G401 (cell line): Measurements from ENCODE around the gene MS4A14. TPM values are rescaled to one million over a fixed set of nuclear protein-coding genes. Genes with fewer than 3 reads are reported as not detected.
"Not testable (repeated sequence)": the region's sequence is repeated elsewhere in the genome, so short reads cannot be mapped to it uniquely, and the experiment has no call there.

ENCODE experiments used
- DNase-seq: peaks from one replicate; pipeline ENCODE4 v3.0.0-alpha.2; 2015; ENCODE audit warnings: low spot score
- in situ Hi-C: cut with HindIII; loops from 2 replicates; pipeline ENCODE4 v1.10.0; 2016; ENCODE audit warnings: low sequenced_read_pairs, mixed read lengths
- total RNA-seq: library from RNA; depleted of rRNA; stranded (reverse); fragments of >200 nt; shearing (Covaris generic); gene quantifications from 2 replicates; pipeline ENCODE4 v1.2.3, GENCODE V29; 2014; rRNA removed

MS4A14 gene, protein sequence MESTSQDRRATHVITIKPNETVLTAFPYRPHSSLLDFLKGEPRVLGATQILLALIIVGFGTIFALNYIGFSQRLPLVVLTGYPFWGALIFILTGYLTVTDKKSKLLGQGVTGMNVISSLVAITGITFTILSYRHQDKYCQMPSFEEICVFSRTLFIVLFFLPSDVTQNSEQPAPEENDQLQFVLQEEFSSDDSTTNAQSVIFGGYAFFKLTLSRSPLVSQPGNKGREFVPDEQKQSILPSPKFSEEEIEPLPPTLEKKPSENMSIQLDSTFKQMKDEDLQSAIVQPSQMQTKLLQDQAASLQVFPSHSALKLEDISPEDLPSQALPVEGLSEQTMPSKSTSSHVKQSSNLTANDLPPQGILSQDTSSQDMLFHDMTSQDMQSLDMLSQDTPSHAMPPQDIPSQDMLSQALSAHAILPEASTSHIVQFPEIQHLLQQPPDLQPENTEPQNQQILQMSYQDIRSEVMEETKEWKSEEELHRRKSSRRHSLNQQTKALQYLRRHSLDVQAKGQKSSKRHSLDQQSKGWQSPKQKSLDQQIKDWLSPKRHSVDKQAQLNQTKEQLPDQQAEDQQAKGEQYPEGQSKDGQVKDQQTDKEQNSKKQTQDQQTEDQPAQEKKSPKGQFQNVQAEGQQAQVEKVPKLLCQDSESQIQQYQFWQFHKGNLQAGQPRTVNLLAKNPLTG
- total RNA-seq: not detected in 2 replicates

DNA sequence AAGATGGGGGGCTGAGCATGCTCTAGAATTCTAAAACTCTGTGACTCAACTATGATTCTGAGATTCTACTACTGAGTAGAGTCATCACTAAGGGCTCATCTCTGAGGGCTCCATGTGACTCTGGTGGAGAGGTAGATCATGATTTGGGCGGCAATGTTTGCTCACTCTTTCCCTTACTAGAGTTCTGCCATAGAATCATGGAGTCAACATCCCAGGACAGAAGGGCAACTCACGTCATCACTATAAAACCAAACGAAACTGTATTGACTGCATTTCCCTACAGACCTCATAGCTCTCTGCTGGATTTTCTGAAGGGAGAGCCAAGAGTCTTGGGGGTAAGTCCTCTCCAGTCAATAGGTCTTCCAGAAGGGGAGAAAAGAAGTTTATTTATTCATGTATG, at the start of gene MS4A14:
MS4A14 (plus strand) TSS at position 78 of the 400 bp plus-strand sequence; CDS start at position 198, 120 bp downstream.
- in situ Hi-C loops: no loop called here
- no peak for DNase-seq

DNA sequence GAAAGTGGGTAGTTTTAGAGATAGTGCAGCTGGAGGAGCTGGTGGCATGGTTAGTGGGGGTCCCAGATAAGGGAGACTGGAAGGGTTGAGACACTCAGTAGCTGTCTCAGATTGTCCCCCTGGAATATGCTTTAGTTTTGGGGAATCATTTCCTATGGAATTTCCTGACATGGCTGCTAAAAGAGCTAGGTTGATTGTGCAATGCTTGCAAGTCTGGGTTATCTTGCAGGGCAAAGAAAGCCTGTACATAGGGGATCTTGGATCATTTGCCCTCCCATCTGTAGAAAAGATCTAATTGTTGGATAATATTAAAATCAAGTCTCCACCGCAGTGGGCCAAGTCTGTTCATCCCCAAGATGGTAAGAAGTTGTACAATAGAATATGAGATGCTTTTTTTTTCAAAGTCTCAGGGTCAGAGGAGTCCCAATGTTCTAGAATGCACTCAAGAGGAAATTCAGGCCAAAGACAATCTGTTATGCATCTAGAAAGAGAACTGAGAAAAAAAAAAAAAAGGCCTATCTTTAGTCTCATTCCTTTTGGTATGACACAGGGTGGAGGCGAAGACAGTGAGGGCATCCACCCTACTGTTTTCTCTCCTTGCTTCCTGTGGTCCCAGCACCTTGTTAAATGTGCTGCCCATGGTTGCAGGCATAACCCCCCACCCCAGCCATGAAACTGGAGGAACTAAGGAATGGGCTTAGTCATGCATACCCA, 49.0 kb upstream of the MS4A14 start:
- in situ Hi-C loops: no loop called here

DNA sequence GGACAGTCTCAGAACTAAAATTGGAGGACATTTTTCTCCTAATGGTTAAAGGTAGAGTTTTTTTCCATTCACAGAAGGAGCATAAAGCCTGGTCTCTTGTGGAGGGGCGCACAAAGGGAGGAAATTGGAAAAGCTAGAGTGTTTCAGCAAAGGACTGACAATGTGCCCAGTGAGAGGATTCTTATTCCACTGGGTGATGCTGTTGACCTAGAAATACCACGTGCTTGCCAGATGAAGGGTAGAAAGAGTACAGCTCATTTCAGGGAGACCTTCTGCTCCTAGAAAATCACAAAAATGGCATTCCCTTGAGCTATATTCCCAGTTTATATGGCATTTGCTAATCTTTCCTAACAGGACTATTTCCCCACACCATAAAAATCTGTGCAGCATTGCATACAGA, 48.1 kb upstream of the MS4A14 start:
- in situ Hi-C loops: no loop called here
- DNase-seq: peak; percentile 42

More for the DNA sequence above, 49.0 kb upstream of the MS4A14 start:
- DNase-seq: no peak

DNA sequence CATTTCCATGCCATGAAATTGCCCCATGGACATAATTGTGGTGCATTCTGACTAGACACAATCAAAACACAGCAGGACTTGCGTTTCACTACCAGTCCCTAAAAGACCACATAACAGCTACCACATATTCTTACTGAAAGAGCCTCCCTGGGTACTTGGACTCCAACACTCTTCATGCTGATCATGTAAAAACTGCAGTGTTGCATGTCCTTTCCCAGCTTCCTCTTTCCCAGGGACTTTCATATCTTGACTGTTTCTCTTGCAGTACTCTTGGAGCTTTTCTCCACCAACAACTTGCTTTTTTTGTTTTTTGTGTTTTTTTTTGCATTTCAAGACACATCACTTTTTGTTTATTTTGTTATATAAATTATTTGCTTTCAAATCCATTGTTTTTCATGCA, 46.3 kb upstream of the MS4A14 start:
- no peak for DNase-seq
- in situ Hi-C loops: no loop called here

DNA sequence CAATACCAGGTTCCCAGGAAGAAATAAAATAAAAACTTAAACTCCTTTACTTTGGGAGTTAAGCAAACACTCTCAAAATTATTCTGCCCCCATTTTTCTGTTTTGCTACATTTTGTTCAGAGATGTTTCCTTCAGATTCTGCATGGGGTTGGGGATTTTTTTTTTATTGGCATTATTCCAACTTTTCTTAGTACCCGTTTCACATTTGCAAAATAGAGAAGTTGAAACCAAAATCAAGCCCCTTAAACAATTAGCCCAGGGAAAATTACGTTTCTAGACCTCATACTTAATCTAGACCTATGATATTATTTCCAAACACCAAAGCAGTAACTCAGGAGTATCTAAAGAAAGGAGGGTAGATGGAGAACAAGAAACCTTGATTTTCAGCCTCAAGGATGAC, 38.5 kb upstream of the MS4A14 start:
- in situ Hi-C loops: no loop called here
- DNase-seq: no peak

DNA sequence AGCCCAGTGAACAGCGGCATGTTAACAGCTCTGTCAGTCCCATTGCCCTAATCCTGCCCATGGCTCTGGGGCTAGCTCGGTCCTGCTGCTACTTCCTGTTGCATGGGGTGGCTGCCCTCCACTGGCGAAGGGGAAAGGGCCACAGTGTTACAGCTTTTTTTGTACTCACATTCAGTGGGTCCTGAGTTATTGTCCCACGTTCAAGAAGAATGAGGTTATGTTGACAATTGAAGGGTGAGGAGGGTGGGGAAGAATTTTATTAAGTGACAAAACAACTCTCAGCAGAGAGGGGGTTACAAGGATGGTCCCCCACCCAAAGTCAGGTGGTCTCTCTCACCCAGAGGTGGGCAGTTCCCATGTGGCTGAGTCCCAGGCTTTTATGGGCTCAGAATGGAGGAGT, 35.6 kb upstream of the MS4A14 start:
- in situ Hi-C loops: no loop called here
- DNase-seq: no peak

DNA sequence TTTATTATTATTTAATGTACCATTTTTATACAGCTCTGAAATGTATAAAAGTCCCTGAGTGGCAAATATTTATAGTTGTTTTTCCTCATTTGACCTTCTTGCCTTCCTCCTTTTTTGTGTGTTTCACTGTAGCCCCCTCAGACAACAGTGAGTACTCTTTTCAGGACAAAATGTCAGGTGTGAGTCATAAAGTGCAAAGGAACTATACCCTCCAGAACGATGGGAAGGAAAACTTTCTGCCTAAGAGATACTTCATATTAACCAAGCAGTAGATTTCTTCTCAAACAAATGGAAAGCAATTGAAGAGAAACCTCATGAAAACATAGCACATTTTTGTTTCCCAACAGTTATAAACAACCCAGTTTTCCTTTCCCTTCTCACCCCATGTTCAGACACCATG, 34.0 kb upstream of the MS4A14 start:
- in situ Hi-C loops: no loop called here
- DNase-seq: no peak

DNA sequence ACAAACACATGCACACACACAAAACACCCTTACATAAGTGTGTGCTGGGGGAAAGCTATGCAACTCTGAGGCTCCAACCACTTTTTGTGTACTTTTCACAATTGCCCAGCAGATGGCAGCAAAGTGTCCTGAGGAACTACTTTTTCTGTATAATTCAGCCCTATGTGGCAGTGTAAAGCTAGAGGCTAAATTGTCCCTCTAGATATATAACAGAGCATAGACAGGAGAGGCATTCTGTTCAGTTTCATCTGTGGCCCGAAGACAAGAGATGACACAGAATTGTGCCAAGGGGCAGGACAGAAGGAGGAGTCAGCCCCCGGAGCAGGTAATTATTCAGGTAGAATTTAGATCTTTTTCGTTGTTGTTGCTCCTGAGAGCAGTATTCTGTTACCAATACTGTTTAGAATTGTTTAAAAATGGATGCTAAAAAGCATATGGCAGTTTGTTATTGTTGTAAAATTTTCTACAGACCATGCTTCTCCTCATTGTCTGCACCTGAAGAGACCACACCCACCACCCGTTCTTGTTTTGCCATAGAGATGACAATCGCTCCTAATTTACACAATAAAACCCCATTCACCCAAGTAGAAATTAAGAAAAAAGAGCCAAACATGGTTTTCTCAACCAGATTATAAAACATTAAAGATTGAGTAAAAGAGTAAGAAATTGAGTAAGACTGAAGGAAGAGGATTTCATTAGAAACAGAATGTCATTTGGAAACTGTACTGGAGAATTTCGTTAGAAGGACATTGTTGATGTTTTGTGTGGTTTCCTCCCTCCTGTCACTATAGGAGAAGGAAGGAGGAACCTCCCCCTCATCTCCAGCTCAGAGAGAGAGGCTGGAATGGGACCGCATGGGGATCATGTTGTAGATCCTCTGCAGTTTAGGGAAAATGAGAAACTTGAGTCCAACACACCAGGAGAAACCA, 32.5 kb upstream of the MS4A14 start:
- peak; percentile 59 for DNase-seq
- in situ Hi-C loops: no loop called here

DNA sequence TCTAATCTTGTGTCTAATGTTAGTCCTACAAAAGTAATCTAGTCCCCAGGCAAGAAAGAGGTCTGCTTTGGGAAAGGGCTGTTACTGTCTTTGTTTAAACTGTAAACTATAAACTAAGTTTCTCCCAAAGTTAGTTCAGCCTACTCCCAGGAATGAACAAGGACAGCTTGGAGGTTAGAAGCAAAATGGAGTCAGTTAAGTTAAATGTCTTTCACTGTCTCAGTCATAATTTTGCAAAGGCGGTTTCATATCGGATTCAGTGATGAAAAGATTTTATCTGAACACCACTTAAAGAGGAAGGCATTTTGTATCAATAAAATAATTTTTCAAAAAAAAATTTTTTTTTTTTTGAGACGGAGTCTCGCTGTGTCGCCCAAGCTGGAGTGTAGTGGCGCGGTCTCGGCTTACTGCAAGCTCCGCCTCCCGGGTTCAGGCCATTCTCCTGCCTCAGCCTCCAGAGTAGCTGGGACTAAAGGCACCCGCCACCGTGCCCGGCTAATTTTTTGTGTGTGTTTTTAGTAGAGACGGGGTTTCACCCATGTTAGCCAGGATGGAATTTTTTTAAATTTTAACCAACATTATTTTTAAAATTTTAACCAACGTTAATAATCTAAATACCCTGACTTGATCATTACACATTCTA, 29.9 kb upstream of the MS4A14 start:
- DNase-seq, in situ Hi-C loops: not testable (repeated sequence)

DNA sequence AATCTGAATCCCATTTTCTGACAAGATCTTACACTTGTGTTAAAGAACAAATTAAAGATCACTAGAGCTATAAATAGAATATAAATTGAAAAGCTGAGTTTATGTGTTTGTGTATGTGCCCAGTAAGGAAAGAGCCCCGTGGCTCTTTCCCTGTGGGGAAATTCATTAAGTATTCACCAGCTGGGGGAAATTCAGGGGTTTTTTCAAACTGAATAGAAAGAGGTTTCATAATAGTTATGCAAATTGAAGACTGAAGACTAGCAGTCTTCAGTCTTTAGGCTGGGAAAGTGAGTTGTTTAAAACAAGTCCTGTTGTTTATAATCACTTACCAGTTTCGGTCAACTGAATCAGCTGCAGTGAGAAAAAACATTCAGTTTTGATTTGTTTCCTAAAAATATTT, 29.2 kb upstream of the MS4A14 start:
- DNase-seq: no peak
- in situ Hi-C loops: no loop called here

DNA sequence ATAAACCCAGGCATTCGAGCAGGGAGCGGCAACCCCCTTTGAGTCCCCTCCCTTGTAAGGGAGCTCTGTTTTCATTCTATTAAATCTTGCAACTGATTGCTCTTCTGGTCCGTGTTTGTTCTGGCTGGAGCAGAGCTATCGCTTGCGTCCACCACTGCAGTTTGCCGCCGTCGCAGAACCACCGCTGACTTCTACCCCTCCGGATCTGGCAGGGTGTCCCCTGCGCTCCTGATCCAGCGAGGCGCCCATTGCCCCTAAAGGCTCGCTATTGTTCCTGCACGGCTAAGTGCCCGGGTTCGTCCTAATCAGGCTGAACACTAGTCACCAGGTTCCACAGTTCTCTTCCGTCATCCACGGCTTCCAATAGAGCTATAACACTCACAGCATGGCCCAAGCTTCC, 28.4 kb upstream of the MS4A14 start:
- in situ Hi-C loops: no loop called here
- DNase-seq: no peak

DNA sequence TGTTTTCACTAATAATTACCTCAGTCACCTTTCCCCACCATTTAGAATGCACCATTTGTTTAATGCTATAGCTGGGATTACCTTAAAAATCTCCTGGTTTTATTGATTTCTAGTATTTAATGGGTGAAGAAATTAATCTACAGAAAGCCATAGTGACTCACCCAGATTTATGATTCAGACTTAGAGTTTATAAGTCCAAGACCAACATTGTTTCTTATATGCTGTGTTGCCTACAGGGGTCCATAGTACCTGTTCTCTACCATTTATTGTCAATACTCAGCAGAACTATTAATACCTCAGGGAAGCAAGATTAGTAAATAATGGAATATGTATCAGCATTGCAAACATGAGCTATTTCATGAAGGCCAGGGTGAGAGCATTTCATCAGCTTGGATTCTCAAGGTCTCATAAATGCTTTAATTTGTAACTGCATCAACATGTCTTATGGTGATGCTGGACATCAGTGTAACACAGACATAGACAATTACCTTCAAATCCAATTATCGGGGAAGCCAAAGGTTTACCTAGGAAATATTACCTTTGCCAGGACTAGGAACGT, 25.9 kb upstream of the MS4A14 start:
- in situ Hi-C loops: no loop called here
- no peak for DNase-seq

DNA sequence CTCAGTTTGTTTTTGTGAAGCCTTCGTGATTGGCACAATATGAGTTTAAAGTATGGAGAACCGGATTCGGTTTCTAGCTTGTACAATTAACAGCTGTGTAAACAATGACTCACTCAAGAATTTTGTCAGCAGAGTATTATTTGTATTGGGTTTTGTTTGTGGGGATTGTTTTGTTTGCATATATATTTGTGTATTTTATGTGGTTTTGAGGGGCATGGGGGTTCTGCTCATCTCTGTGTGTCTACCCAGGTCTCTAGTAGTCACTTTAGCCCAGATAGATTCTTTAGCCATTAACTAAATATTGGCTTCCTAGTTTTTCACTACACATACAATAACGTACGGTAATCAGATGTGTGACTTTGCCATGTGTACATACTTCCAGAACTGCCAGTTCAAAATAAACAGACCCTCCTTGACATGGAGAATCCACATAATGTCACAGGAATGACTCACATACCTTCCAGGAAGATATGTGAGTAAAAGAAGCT, 25.4 kb upstream of the MS4A14 start:
- in situ Hi-C loops: no loop called here
- no peak for DNase-seq

DNA sequence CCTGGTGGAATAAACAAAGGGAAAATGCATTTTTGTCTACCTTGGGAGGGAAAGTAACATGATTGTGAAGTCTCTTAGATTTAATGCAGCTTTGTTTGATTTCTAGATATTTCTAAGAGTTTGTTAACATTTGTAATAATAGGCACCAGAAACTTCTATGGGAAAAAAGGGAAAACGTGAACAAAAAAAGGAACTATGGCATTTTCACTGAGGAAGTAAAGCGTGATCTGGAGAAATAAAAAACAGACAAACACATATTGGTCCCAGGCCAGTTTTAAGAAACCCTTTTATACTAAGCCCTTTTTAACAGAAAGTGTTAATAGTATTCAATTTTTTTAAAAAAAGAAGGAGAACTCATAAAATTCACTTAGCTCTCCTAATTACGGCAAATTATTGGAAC, 24.9 kb upstream of the MS4A14 start:
- no peak for DNase-seq
- in situ Hi-C loops: no loop called here

DNA sequence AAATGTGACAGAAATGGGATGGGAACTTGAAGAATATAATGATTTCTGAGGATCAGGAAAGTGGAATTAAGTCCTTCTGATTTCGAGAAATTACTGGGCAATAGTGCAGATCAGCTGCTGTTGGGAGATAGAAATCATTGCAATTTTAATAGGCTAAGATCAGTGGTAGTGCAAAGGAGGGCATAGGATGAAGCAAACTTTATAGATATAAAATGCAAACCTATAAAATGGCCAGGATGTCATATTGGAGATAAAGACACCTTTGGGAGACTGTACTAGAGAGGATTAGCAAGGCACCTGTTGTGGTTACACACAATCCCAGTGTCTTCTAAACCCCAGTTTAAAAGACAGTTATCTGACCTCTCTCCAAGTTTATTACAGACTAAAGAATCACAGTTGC, 24.4 kb upstream of the MS4A14 start:
- no peak for DNase-seq
- in situ Hi-C loops: no loop called here

DNA sequence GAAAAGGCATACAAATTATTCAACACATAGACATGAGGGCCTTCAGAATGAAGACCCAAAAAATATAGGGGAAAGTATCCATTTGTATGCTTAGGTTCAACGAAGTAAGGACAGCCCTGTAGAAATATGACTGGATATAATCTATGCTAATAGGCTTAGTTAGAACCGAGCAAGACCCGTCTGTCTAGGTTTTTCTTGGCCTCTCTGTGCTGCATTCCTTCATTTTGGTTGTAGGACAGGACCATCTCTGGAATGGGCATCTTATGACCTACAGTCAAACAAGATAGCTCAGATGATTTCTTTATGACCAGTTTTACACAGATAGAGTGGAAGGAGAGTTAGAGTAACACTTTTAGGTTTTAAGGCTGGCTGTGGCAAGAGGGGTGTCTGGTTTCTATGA, 23.5 kb upstream of the MS4A14 start:
- no peak for DNase-seq
- in situ Hi-C loops: no loop called here

DNA sequence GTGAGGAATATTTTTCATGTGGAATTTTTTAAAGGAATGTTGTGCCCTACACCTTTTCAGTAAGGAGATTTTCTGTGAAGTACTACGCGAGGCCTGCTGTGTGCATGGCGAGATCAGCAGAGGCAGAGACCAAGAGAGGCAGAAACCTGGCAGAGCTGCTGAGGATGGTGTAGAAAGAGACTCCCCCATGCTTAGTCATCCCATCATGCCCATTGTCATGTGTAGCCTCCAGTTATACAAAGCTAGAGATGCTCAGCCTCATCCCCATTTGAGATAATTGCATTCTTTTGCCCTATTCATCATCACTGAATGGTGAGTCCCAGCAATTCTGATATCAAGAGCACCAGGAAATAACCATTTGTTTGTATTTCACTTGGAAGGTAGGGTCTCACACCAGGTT, 20.9 kb upstream of the MS4A14 start:
- no peak for DNase-seq
- in situ Hi-C loops: no loop called here

DNA sequence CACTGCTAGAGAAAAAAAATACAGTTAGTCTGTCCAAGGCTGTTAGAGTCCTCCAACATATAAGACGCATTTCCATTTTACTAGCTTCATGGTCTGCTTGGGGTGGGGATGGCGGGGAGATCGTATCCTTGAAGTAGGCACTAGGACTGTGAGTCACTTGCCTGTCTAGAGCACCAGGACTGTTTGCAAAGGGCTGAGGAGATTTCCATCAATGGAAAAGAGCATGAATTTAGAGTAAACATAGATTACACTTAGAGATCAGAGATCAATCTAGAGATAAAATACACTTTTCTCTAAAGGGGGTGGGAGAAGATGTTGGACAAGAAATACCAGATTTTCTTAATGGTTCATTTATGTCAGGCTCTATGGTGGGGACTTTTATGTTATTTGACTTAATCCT, 19.7 kb upstream of the MS4A14 start:
- in situ Hi-C loops: no loop called here
- DNase-seq: no peak
